ENCODE measurements around the gene CAST.

DNA sequence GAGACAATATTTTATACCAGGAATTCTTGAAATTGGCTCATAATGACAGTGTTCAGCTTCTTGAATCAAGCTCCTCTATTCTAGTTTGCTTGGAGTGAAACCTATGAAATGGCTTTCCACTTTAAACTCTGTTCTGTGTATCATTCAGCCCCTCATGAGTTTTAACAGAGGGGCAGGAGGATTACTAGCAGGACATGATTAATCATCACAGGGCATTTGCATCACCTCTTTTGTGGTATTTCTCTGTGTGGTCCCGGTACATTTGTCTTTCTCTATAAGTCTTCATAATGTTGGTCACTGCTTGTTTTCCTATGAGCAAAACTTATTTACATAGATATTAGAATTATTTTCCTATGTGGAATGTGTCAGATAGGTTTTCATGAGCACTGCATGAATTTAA is 21.2 kb downstream of the CAST start:
- TF ChIP-seq, protein P1, sequence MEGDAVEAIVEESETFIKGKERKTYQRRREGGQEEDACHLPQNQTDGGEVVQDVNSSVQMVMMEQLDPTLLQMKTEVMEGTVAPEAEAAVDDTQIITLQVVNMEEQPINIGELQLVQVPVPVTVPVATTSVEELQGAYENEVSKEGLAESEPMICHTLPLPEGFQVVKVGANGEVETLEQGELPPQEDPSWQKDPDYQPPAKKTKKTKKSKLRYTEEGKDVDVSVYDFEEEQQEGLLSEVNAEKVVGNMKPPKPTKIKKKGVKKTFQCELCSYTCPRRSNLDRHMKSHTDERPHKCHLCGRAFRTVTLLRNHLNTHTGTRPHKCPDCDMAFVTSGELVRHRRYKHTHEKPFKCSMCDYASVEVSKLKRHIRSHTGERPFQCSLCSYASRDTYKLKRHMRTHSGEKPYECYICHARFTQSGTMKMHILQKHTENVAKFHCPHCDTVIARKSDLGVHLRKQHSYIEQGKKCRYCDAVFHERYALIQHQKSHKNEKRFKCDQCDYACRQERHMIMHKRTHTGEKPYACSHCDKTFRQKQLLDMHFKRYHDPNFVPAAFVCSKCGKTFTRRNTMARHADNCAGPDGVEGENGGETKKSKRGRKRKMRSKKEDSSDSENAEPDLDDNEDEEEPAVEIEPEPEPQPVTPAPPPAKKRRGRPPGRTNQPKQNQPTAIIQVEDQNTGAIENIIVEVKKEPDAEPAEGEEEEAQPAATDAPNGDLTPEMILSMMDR (IDR thresholded peaks at IDR 0.05), result no peak
- no peak for TF ChIP-seq POLR2AphosphoS5 (IDR thresholded peaks at IDR 0.05)

Data from stomach (tissue), 4 donors.